NOMO-1 treated with dmso at 0.1 percent for 144 hours (cell line): ENCODE measurements around the gene GJC2.

Experiments
- DNase-seq: peaks from one replicate; lab custom pipeline; 2025; ENCODE audit not compliant: unreplicated experiment; lab: John Stamatoyannopoulos, UW

GJC2 gene

GRCh38 chr1:228156515-228156881 is 6.8 kb downstream of the GJC2 start:
- DNase-seq: no peak

GRCh38 chr1:228156941-228157728 is 7.4 kb downstream of the GJC2 start:
- DNase-seq: no peak

- DNase-seq: no peak
Observed at GRCh38 chr1:228157729-228158126, 8.0 kb downstream of the GJC2 start.

GRCh38 chr1:228158151-228159007 is 8.6 kb downstream of the GJC2 start:
- DNase-seq: no peak

GRCh38 chr1:228159008-228159665 is 9.4 kb downstream of the GJC2 start:
- no peak for DNase-seq

- DNase-seq: no peak
Observed at GRCh38 chr1:228160201-228160761, 10.6 kb downstream of the GJC2 start.

- DNase-seq: no peak
Observed at GRCh38 chr1:228161362-228161761, 11.6 kb downstream of the GJC2 start.

- DNase-seq: no peak
Observed at GRCh38 chr1:228161866-228162265, 12.1 kb downstream of the GJC2 start.

- no peak for DNase-seq
Observed at GRCh38 chr1:228162286-228163006, 12.7 kb downstream of the GJC2 start.

GRCh38 chr1:228163007-228163753 is 13.4 kb downstream of the GJC2 start:
- no peak for DNase-seq

- no peak for DNase-seq
Observed at GRCh38 chr1:228163776-228164519, 14.2 kb downstream of the GJC2 start.

- DNase-seq: peak; percentile 55
Observed at GRCh38 chr1:228164561-228165371, 15.0 kb downstream of the GJC2 start.

- peak; percentile 94 for DNase-seq
Observed at GRCh38 chr1:228165372-228166169, 15.8 kb downstream of the GJC2 start, which contains the start of gene IBA57. TSS of gene IBA57 (plus strand) at chr1:228165804. CDS start at chr1:228165817, 13 bp downstream.

GRCh38 chr1:228166170-228166936 is 16.6 kb downstream of the GJC2 start:
- DNase-seq: no peak

- no peak for DNase-seq
Observed at GRCh38 chr1:228168563-228169270, 19.0 kb downstream of the GJC2 start.

GRCh38 chr1:228169345-228169744 is 19.6 kb downstream of the GJC2 start:
- no peak for DNase-seq
